Esophagus squamous epithelium (tissue), 5 donors: ENCODE measurements around the gene DNAJC2. TPM values are rescaled to one million over a fixed set of nuclear protein-coding genes. Genes with fewer than 3 reads are reported as not detected.
A peak's percentile ranks its signal among the peaks of the same experiment; 100 is the strongest.

ENCODE experiments used
- DNase-seq: peaks from one replicate; lab custom pipeline; 2025; lab: John Stamatoyannopoulos, UW
- H3K27ac ChIP-seq, 4 donors: fragments of 200-600 bp; sonication (generic); one replicate each; pipeline ENCODE4 v1.5.1; 2016 to 2019; ENCODE audit warnings: mild to moderate bottlenecking in 1 of 4
- H3K27me3 ChIP-seq, 4 donors: fragments of 200-600 bp; sonication (generic); 1 replicate in 3 of 4; 2 replicates in 1 of 4; pipeline versions ENCODE4 v1.5.1 to v1.6.0; 2017 to 2021; ENCODE audit warnings: antibody characterized with exemption in 1 of 4
- H3K36me3 ChIP-seq, 3 donors: fragments of 200-600 bp; sonication (generic); one replicate each; pipeline ENCODE4 v1.5.1; 2016 to 2019
- H3K4me1 ChIP-seq, 3 donors: fragments of 200-600 bp; sonication (generic); one replicate each; pipeline ENCODE4 v1.5.1; 2017 to 2019
- H3K4me3 ChIP-seq, 4 donors: fragments of 200-600 bp; sonication (generic); 1 replicate in 3 of 4; 2 replicates in 1 of 4; pipeline ENCODE4 v1.5.1; 2016 to 2019; ENCODE audit warnings: mild to moderate bottlenecking in 2 of 4, moderate library complexity in 1 of 4
- H3K9me3 ChIP-seq, 3 donors: fragments of 200-600 bp; sonication (generic); one replicate each; pipeline ENCODE4 v1.5.1; 2016 to 2019
- POLR2A ChIP-seq, 4 donors: fragments of 450-650 bp; IDR thresholded peaks; one replicate each; pipeline ENCODE4 v1.6.1; 2017; ENCODE audit warnings: antibody characterized with exemption in 4 of 4, mild to moderate bottlenecking in 4 of 4, moderate library complexity in 3 of 4
- WGBS, 2 donors: methylation state at CpG; one replicate each; pipeline ENCODE4 v1.1.5; 2018; 5-methylcytosine and 5-hydroxymethylcytosine counted together
- intact Hi-C: fragments of 100-400 bp; cut with DNase I; formaldehyde crosslinking; loops from one replicate; pipeline ENCODE4 v1.15.0; 2022
- total RNA-seq, 4 donors: library from RNA; depleted of rRNA; stranded (reverse); fragments of >200 nt; gene quantifications; one replicate each; pipeline ENCODE4 v1.1.0, GENCODE V29; 2016
- TF ChIP-seq, protein P1 (sequence below), 6 experiments: fragments of 450-650 bp in 4 of 6; fragments of 200-600 bp in 2 of 6; sonication (generic) in 2 of 6; IDR thresholded peaks; one replicate each; pipeline ENCODE4 v1.5.1; 2016 to 2019; ENCODE audit warnings: antibody characterized with exemption in 6 of 6, mild to moderate bottlenecking in 4 of 6, moderate library complexity in 4 of 6
- donor health status: DM: yes; HTN: yes; CAD: no.

Gene DNAJC2, protein sequence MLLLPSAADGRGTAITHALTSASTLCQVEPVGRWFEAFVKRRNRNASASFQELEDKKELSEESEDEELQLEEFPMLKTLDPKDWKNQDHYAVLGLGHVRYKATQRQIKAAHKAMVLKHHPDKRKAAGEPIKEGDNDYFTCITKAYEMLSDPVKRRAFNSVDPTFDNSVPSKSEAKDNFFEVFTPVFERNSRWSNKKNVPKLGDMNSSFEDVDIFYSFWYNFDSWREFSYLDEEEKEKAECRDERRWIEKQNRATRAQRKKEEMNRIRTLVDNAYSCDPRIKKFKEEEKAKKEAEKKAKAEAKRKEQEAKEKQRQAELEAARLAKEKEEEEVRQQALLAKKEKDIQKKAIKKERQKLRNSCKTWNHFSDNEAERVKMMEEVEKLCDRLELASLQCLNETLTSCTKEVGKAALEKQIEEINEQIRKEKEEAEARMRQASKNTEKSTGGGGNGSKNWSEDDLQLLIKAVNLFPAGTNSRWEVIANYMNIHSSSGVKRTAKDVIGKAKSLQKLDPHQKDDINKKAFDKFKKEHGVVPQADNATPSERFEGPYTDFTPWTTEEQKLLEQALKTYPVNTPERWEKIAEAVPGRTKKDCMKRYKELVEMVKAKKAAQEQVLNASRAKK
- total RNA-seq: 10 to 100 TPM; 10.9 to 26.1 (median 17.7) TPM

DNA sequence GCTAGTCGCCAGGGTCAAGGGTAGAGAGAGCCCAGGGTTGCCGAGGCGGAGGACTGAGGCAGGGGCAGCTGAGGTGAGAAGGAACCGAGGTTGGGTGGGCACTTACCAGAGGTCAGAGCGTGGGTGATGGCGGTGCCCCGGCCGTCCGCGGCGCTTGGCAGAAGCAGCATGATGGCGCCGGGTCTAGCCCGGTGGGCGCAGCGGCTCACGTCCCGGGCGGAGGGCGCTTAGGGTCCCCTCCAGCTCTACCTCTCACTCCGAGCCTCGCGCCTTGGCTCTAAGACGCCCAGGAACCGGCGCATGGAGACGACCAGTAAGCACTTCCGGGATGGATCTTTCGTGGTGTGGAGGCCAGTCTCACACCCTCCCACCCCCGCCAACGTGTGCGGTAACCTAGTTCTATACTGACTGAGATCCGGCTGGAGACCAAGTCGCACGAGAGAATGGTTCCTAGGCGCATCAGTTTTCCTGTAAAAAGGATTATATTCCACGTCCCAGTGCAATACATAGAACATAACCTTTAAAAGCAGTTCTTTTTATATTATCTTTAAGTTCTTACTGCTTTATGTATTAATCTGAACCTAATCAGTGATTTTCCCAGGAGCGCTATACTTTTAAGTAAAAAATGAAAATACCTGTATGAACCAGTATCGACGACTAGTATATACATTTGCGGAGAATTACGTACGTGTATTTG is at the start of gene DNAJC2:
TSS of gene DNAJC2 (minus strand) at position 315 of the 697 bp plus-strand sequence. CDS start at position 170, 145 bp downstream.
- Histone ChIP-seq H3K4me3 (peak within 1 kb of the TSS; percentile 79 to 98 (median 90)), H3K4me1 (peaks cover 16 to 65% (median 31%) of the 10 kb centered on the region in 3 donors), H3K27me3 (no peaks in the 10 kb centered on the region), H3K27ac (peak within 1 kb of the TSS; percentile 86 to 92 (median 91)), H3K9me3 (no peaks in the 10 kb centered on the region), H3K36me3 (peaks cover 3 to 24% (median 7%) of the 10 kb centered on the region in 3 donors)
- peak in 2 of 4 donors; percentile 60 to 62 for TF ChIP-seq POLR2A (IDR thresholded peaks at IDR 0.05)
- TF ChIP-seq, protein P1, sequence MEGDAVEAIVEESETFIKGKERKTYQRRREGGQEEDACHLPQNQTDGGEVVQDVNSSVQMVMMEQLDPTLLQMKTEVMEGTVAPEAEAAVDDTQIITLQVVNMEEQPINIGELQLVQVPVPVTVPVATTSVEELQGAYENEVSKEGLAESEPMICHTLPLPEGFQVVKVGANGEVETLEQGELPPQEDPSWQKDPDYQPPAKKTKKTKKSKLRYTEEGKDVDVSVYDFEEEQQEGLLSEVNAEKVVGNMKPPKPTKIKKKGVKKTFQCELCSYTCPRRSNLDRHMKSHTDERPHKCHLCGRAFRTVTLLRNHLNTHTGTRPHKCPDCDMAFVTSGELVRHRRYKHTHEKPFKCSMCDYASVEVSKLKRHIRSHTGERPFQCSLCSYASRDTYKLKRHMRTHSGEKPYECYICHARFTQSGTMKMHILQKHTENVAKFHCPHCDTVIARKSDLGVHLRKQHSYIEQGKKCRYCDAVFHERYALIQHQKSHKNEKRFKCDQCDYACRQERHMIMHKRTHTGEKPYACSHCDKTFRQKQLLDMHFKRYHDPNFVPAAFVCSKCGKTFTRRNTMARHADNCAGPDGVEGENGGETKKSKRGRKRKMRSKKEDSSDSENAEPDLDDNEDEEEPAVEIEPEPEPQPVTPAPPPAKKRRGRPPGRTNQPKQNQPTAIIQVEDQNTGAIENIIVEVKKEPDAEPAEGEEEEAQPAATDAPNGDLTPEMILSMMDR (IDR thresholded peaks at IDR 0.05): no peak
- intact Hi-C loops: no loop called here
- WGBS, 2 donors: 10 to 16% methylated on average over 21 to 34 of the region's 43 CpGs
- peak; percentile 53 for DNase-seq

DNA sequence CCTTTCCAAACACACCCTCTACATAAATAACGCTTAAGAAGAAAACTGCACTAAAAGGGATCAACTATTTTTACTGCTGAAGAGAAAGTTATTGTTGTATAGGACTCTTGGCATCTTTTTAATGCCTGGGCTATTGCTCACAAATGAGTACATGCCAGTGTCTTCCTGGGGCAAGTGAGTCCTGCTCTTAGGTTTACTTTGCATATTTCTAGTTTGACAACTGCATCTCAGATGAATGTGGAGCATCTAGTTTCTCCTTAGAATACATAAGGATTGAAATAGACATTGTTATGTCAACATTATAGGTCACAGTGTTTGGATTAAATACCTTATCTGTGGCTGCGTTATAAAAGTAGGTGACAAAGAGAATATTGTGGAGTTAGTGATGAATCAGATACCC is 47.4 kb upstream of the DNAJC2 start:
- Histone ChIP-seq H3K4me1 (no peaks in the 10 kb centered on the region), H3K27ac (no peak overlapping the region), H3K4me3 (no peak overlapping the region), H3K36me3 (no peaks in the 10 kb centered on the region), H3K9me3 (no peaks in the 10 kb centered on the region), H3K27me3 (no peaks in the 10 kb centered on the region)
- 38 to 74% methylated on average over 2 of the region's 2 CpGs for WGBS, 2 donors
- intact Hi-C loops: no loop called here
- TF ChIP-seq, protein P1 (IDR thresholded peaks at IDR 0.05): no peak
- no peak for TF ChIP-seq POLR2A (IDR thresholded peaks at IDR 0.05)
- DNase-seq: no peak

DNA sequence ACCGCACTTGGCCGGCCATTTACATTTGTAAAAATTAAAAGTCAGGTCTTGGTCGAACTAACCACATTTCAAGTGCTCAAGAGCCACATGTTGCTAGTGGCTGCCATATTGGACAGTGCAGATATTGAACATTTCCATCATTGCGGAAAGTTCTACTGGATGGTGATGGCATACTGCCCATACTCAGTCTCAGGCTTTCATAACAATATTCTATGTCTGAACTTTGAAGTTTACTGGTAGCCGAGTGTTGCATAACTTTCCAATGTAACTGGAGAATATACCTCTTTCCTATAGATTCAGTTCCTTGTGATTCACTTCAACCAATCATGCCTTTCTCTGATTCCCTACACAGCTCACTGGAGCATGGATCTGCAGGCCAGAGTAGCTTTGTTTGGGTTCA is 46.6 kb upstream of the DNAJC2 start:
- intact Hi-C loops: no loop called here
- no peak overlapping the region for H3K4me3 ChIP-seq
- H3K4me1 ChIP-seq: no peaks in the 10 kb centered on the region
- H3K9me3 ChIP-seq: no peaks in the 10 kb centered on the region
- H3K27ac ChIP-seq: no peak overlapping the region
- WGBS, 2 donors: 97 to 98% methylated on average over 5 of the region's 5 CpGs
- no peak for DNase-seq
- no peak for TF ChIP-seq POLR2A (IDR thresholded peaks at IDR 0.05)
- TF ChIP-seq, protein P1 (IDR thresholded peaks at IDR 0.05): no peak
- no peaks in the 10 kb centered on the region for H3K36me3 ChIP-seq
- no peaks in the 10 kb centered on the region for H3K27me3 ChIP-seq

DNA sequence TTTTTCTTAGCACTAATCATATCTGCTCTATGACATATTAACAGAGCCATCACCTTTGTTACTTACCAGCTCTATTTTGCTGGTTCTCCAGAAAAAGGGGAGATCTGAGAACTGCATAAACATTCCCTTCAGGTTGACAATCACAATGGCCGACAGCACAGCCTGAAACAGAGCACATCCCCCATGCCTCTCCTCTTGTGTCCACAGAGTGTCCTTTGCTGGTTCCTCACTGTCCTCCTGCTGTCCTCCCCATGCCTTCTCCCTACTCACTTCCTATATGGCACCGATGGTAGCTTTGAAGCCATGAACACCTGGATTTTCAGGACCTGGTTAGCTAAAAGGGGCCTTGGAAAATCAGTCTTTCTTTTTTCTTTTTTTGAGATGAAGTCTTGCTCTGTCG is 44.7 kb upstream of the DNAJC2 start:
- WGBS, 2 donors: 76 to 86% methylated on average over 3 of the region's 3 CpGs
- DNase-seq: no peak
- no peak for TF ChIP-seq POLR2A (IDR thresholded peaks at IDR 0.05)
- TF ChIP-seq, protein P1 (IDR thresholded peaks at IDR 0.05): no peak
- no peaks in the 10 kb centered on the region for H3K4me1 ChIP-seq
- H3K27me3 ChIP-seq: no peaks in the 10 kb centered on the region
- intact Hi-C loops: no loop called here
- H3K9me3 ChIP-seq: no peaks in the 10 kb centered on the region
- no peak overlapping the region for H3K4me3 ChIP-seq
- no peaks in the 10 kb centered on the region for H3K36me3 ChIP-seq
- no peak overlapping the region for H3K27ac ChIP-seq
